GM18858 (cell line): ENCODE data around the gene TRIM29.
"Not testable (repeated sequence)": the region's sequence is repeated elsewhere in the genome, so short reads cannot be mapped to it uniquely, and the experiment has no call there.

ENCODE experiments used
- ATAC-seq: cut with Tn5 transposase; IDR thresholded peaks from one replicate; pipeline ENCODE4 v1.9.1; 2021; ENCODE audit not compliant: unreplicated experiment

The TRIM29 gene

GRCh38 chr11:120173019-120173705, 35.2 kb upstream of the TRIM29 start:
- no peak for ATAC-seq

- ATAC-seq, result no peak
These were observed 34.4 kb upstream of the TRIM29 start for GRCh38 chr11:120172054-120172911.

GRCh38 chr11:120170741-120171261, 32.9 kb upstream of the TRIM29 start:
- no peak for ATAC-seq

- ATAC-seq, result no peak
These were observed 32.2 kb upstream of the TRIM29 start for GRCh38 chr11:120169981-120170698.

GRCh38 chr11:120168960-120169681, 31.2 kb upstream of the TRIM29 start:
- ATAC-seq, result no peak

- no peak for ATAC-seq
These were observed 30.4 kb upstream of the TRIM29 start for GRCh38 chr11:120168108-120168959.

- ATAC-seq, result no peak
These were observed 29.7 kb upstream of the TRIM29 start for GRCh38 chr11:120167659-120168058.

GRCh38 chr11:120160436-120160835, 22.5 kb upstream of the TRIM29 start:
- no peak for ATAC-seq

GRCh38 chr11:120153221-120153620, 15.3 kb upstream of the TRIM29 start:
- ATAC-seq, result no peak

GRCh38 chr11:120151536-120151935, 13.6 kb upstream of the TRIM29 start:
- no peak for ATAC-seq

- ATAC-seq, result no peak
These were observed 11.3 kb upstream of the TRIM29 start for GRCh38 chr11:120149246-120149645.

GRCh38 chr11:120147950-120148270, 10.0 kb upstream of the TRIM29 start:
- no peak for ATAC-seq

- ATAC-seq, result no peak
These were observed 9.4 kb upstream of the TRIM29 start for GRCh38 chr11:120147094-120147949.

- ATAC-seq, result no peak
These were observed 8.6 kb upstream of the TRIM29 start for GRCh38 chr11:120146413-120147093.

GRCh38 chr11:120144501-120144900, 6.6 kb upstream of the TRIM29 start:
- no peak for ATAC-seq

- not testable (repeated sequence) for ATAC-seq
These were observed 5.6 kb upstream of the TRIM29 start for GRCh38 chr11:120143472-120143871.

- no peak for ATAC-seq
These were observed 4.7 kb upstream of the TRIM29 start for GRCh38 chr11:120142441-120143100.
